Ovary (tissue), 3 donors: ENCODE results near the gene PTPRA.

Source experiments
- POLR2A ChIP-seq: fragments of 450-650 bp; IDR thresholded peaks from one replicate; pipeline ENCODE4 v1.6.1; 2017; ENCODE audit warnings: antibody characterized with exemption, mild to moderate bottlenecking, moderate library complexity
- TF ChIP-seq, protein P1 (sequence below), 3 donors: fragments of 450-650 bp in 2 of 3; fragments of 200-600 bp in 1 of 3; IDR thresholded peaks; one replicate each; pipeline versions ENCODE4 v1.5.1 to v1.8.0; 2016 to 2022; ENCODE audit warnings: antibody characterized with exemption in 3 of 3, mild to moderate bottlenecking in 1 of 3
- donor health status: DM: no; HTN: no; CAD: no.

GRCh38 chr20:2946988-2947961 is 74.0 kb downstream of the PTPRA start:
- TF ChIP-seq, protein P1, sequence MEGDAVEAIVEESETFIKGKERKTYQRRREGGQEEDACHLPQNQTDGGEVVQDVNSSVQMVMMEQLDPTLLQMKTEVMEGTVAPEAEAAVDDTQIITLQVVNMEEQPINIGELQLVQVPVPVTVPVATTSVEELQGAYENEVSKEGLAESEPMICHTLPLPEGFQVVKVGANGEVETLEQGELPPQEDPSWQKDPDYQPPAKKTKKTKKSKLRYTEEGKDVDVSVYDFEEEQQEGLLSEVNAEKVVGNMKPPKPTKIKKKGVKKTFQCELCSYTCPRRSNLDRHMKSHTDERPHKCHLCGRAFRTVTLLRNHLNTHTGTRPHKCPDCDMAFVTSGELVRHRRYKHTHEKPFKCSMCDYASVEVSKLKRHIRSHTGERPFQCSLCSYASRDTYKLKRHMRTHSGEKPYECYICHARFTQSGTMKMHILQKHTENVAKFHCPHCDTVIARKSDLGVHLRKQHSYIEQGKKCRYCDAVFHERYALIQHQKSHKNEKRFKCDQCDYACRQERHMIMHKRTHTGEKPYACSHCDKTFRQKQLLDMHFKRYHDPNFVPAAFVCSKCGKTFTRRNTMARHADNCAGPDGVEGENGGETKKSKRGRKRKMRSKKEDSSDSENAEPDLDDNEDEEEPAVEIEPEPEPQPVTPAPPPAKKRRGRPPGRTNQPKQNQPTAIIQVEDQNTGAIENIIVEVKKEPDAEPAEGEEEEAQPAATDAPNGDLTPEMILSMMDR (IDR thresholded peaks at IDR 0.05) = no peak
- TF ChIP-seq POLR2A = no peak
